ENCODE data around the gene GSN.

GSN gene

GRCh38 chr9:121302341-121302740 is 34.4 kb downstream of the GSN start:
- in situ Hi-C loops (cut with MboI; ENCODE audit: low sequenced_read_pairs): no loop called here

DNA sequence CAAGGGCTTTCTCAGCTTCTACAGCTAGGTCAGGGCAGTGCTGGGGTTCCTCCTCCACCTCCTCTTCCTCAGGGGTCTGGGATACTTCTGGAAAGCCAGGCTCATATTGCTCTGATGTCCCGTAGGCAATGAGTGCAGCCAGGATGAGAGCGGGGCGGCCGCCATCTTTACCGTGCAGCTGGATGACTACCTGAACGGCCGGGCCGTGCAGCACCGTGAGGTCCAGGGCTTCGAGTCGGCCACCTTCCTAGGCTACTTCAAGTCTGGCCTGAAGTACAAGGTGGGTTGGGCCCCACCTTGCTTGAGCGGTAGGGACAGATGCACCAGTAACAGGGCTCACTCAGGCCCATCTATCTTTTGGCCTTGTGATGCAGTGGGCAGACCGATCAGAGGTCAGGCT is 34.8 kb downstream of the GSN start:
- in situ Hi-C loops (cut with MboI; ENCODE audit: low sequenced_read_pairs): no loop called here

DNA sequence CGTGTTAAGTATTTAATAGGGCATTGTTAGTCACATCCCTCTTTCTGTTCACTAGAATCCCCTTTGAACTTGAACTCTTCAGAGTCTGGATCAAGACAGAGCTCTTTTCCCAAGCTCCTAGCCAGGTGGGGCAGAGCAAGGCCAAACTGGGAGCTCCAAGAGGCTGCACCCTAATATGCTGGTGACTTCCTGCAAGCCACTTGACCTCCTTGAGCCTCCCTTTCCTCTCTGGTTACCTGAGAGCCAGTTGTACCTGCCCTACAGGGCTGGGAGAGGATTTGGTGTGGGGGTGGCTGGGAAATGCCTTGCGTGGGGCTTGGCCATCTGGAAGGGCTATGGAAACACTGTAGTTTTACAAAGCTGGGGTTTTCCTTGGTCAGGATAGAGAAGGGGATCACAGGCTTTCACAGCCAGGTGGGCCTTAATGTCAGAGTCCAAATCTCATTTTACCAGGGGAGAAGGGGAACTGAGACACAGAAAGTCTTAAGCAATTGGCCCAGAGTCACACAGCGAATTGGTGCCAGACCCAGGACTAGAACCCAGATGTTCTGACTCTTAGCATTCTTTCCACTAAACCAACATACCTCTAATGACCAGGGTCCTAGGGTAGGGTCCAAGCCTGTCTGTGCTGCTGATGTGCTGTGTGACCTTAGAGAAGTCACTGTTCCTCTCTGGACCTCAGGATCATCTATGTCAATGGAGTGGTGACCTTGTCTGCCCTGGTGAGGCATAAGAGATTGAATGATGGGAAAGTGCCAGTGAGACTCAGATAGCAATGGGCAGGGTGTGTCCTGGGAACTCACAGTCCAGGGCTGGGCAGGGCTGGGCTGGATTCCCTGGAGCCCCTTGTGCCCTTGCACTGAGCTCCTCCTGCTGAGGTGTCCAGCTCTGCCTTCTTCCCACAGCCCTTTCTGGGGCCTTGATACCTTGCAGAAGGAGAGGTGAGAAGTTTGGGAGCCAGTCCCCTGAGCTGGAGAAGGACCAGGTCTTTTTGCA is 35.8 kb downstream of the GSN start:
- in situ Hi-C loops (cut with MboI; ENCODE audit: low sequenced_read_pairs): no loop called here

DNA sequence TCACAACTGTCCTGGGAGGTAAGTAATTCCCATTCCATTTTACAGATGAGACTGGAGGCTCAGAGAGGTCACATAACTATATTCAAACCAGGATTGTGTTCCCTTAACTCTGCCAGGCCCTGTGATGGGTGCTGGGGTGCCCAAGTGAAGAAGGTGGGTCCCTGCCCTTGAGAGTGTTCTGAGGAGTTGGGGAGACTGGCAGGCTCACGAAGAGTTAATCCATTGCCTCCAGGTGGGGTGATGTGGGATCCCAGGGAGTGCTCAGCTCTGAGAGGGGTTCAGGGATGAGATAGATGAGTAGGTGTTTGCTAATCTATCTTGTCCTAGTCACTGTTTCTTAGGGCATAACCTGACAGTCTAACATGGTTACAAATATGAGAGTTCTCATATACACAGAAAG is 36.7 kb downstream of the GSN start:
- in situ Hi-C loops (cut with MboI; ENCODE audit: low sequenced_read_pairs): no loop called here

GRCh38 chr9:121305269-121305994 is 37.5 kb downstream of the GSN start:
- in situ Hi-C loops (cut with MboI; ENCODE audit: low sequenced_read_pairs): no loop called here

GRCh38 chr9:121307976-121308375 is 40.0 kb downstream of the GSN start:
- in situ Hi-C loops (cut with MboI; ENCODE audit: low sequenced_read_pairs): no loop called here

DNA sequence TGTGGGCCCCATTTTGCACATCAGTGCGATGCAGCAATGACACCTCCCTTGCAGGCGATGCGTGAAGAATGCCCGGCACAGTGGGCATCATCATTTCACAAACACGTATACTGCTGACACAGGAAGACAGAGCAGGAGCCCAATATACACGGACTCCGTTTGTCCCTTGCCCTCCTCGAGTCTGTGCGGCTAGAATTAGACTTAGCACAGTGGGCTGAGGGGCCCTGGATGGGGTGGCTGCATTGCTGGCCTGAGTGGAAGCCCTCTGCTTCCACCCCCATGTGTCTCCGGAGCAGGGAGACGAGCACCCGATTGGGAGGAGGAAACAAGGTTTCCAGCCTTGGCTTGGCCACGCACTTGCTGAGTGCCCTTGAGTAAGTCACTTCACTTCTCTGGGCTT is 40.8 kb downstream of the GSN start:
- in situ Hi-C loops (cut with MboI; ENCODE audit: low sequenced_read_pairs): no loop called here

- in situ Hi-C loops (cut with MboI; ENCODE audit: low sequenced_read_pairs): no loop called here
These were observed 41.2 kb downstream of the GSN start for GRCh38 chr9:121309171-121309570.

DNA sequence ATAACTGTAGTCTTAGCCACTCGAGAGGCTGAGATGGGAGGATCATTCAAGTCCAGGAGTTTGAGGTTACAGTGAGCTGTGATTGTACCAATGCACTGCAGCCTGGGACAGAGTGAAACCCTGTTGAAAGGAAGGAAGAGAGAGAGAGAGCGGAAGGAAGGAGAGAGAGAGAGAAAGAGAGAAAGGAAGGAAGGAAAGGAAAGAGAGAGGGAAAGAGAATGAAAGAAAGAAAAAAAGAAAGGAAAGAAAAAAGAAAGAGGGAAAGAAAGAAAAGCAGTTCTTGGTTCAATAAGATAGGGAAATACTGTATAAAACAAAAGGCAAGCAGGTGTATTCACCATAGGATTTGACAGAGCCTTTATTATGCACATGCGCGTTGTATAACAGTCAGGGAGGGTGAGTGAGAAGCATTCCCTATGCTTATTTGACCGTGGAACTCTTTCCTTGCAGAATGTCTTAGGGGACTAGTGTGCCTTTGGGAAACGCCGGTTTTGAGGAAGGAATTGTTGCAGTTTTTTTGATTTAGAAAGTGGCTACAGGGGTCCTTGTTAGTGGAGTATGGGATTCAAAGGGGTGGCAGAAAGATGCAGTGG is 42.0 kb downstream of the GSN start:
- in situ Hi-C loops (cut with MboI; ENCODE audit: low sequenced_read_pairs): loop anchor here (10.0 kb wide), 1 partner anchor 95 kb away; no protein-coding TSS in a partner anchor

DNA sequence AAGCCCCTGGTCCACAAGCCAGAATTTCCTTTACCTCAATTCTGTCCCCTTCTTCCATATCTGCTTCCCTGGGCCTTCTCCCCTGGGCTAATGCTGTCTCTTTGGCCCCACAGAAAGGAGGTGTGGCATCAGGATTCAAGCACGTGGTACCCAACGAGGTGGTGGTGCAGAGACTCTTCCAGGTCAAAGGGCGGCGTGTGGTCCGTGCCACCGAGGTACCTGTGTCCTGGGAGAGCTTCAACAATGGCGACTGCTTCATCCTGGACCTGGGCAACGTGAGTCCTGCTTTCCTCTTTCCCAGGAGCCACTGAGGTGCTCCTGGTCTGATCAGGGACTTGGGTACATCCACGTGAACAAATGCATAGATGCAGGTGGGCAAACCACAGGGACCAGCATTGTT is 42.6 kb downstream of the GSN start:
- in situ Hi-C loops (cut with MboI; ENCODE audit: low sequenced_read_pairs): loop anchor here (10.0 kb wide), 1 partner anchor 96 kb away; no protein-coding TSS in a partner anchor

DNA sequence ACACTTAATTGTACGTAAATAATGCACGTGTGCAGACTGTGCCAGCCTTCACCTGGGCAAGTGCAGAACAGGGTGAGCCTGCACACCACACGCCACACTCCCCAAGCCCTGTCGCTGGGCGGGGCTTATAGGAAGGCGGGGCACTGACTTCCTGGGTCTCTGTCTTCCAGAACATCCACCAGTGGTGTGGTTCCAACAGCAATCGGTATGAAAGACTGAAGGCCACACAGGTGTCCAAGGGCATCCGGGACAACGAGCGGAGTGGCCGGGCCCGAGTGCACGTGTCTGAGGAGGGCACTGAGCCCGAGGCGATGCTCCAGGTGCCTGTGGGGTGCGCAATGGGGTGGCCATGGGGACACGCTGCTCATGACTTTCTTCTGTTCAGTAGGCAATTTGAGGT is 44.2 kb downstream of the GSN start:
- in situ Hi-C loops (cut with MboI; ENCODE audit: low sequenced_read_pairs): loop anchor here (10.0 kb wide), 1 partner anchor 97 kb away; no protein-coding TSS in a partner anchor

- in situ Hi-C loops (cut with MboI; ENCODE audit: low sequenced_read_pairs): loop anchor here (10.0 kb wide), 1 partner anchor 99 kb away; no protein-coding TSS in a partner anchor
These were observed 45.6 kb downstream of the GSN start for GRCh38 chr9:121313458-121314152.

DNA sequence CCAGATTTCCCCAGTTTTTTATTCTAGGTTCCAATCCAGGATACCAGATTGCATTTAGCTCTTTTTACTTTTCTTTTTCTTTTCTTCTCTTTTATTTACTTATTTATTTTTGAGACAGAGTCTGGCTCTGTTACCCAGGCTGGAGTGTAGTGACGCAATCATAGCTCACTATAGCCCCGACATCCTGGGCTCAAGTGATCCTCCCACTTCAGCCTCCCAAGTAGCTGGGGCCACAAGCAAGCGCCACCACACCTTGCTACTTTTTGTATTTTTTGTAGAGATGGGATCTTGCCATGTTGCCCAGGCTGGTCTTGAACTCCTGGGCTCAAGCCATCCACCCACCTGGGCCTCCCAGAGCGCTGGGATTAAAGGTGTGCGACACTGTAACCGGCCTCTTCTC is 48.4 kb downstream of the GSN start:
- in situ Hi-C loops (cut with MboI; ENCODE audit: low sequenced_read_pairs): loop anchor here (5.0 to 10.0 kb wide), 2 partner anchors 81 to 102 kb away; no protein-coding TSS in a partner anchor

GRCh38 chr9:121316852-121317373 is 49.0 kb downstream of the GSN start:
- in situ Hi-C loops (cut with MboI; ENCODE audit: low sequenced_read_pairs): loop anchor here (5.0 to 10.0 kb wide), 2 partner anchors 80 to 102 kb away; no protein-coding TSS in a partner anchor

DNA sequence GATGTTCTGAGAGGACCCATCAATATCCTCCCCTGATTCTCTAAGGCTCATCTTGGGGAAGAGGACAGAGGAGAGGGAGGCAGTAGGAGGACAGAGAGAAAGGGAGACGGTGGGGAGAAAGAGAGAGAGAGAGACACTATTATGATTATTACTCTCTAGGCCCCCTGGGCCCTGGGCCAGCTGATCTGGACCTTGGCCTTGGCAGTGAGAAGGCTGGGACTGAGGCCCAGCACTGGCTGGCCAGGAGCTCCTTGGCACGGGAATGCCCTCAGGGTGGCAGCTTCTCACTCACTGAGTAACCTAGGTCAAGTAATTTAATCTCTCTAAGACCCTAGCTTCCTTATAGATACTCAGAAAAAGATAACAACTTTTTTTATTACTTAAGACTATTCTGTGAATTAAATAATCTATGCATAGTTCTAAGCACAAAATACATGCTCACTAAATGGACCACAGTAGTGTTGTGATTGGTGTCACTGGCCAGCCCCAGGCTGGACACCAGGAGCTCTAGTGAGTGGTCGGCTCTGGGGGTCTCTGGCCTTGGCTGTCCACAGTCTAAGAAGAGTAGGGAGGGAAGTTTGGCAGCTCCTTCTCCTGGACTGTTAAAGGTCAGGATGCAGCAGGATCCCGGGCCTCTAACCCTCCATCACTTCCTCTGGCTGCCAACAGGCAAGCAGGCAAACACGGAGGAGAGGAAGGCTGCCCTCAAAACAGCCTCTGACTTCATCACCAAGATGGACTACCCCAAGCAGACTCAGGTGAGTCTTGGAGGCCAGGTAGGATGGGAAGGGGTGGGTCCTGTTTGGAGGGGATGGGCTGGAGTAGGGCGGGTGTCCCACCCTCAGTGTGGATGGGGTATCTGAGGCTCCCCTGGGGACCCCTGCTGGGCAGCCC is 50.0 kb downstream of the GSN start:
- in situ Hi-C loops (cut with MboI; ENCODE audit: low sequenced_read_pairs): loop anchor here (5.0 to 10.0 kb wide), 2 partner anchors 79 to 103 kb away; no protein-coding TSS in a partner anchor

GRCh38 chr9:121318631-121319382 is 50.8 kb downstream of the GSN start:
- in situ Hi-C loops (cut with MboI; ENCODE audit: low sequenced_read_pairs): loop anchor here (5.0 to 10.0 kb wide), 2 partner anchors 78 to 104 kb away; no protein-coding TSS in a partner anchor

DNA sequence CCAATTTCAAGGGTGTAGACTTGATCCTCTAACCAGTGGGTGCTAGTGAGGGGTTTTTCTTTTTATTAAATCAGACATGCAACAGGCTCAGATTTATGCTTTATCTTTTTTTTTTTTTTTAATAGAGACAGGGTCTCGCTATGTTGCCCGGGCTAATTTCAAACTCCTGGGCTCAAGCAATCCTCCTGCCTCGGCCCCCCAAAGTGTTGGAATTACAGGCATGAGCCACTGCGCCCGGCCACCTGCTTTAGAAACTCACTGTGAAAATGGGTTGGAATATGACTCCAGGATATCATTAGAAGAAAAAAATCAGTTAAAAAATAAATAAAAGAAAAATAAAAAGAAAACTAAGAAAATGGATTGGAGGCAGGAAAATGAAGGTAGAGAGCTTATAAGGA is 51.4 kb downstream of the GSN start:
- in situ Hi-C loops (cut with MboI; ENCODE audit: low sequenced_read_pairs): loop anchor here (5.0 to 10.0 kb wide), 2 partner anchors 78 to 105 kb away; no protein-coding TSS in a partner anchor

GRCh38 chr9:121321016-121321503 is 53.1 kb downstream of the GSN start:
- in situ Hi-C loops (cut with MboI; ENCODE audit: low sequenced_read_pairs): no loop called here
